HepG2 (cell line): ENCODE results near the gene DLEC1. TPM values are rescaled to one million over a fixed set of nuclear protein-coding genes. Genes with fewer than 3 reads are reported as not detected.

Source experiments
- ATAC-seq: fragments of 200-7000 bp; cut with Tn5 transposase; 3 replicates; pipeline ENCODE4 v1.9.1; 2020; ENCODE audit warnings: mild to moderate bottlenecking, moderate library complexity
- BruUV-seq: library from RNA; stranded (reverse); fragments of 400-500 nt; replicated peaks from 2 replicates; lab custom pipeline; 2021; lab: Mats Ljungman, UMichigan
- CTCF ChIA-PET: fragments of 300-600 bp; formaldehyde crosslinking; extraction: SDS; loops from one replicate; lab custom pipeline; 2021; ENCODE audit warnings: low total read pairs, inconsistent platforms, low intra/inter-chr PET ratio; lab: Yijun Ruan, JAX
- POLR2A ChIA-PET: fragments of 350-600 bp; sonication (Branson Sonifier 250); formaldehyde crosslinking; loops from one replicate; lab custom pipeline; 2020; ENCODE audit warnings: antibody characterized with exemption, inconsistent platforms; lab: Yijun Ruan, JAX
- DNase-seq: peaks from one replicate; pipeline ENCODE4 v3.0.0-alpha.2; 2015; ENCODE audit warnings: low spot score
- FAIRE-seq: peaks from 3 replicates; lab custom pipeline; 2011; peaks lifted over from hg19 to GRCh38; lab: Jason Lieb, UNC
- H2AFZ ChIP-seq: one replicate; pipeline ENCODE4 v1.6.1; 2011; ENCODE audit warnings: low read length, inconsistent platforms
- H3K27ac ChIP-seq: fragments of 300-600 bp; 3 replicates; pipeline ENCODE4 v1.8.0; 2011; ENCODE audit warnings: mixed run types, mild to moderate bottlenecking, mixed read lengths, low read length, inconsistent platforms; ENCODE audit not compliant: insufficient read depth; ENCODE audit errors: extremely low read length
- H3K27me3 ChIP-seq, 2 experiments: fragments of 200-600 bp in 1 of 2; 2 replicates in 1 of 2; 3 replicates in 1 of 2; pipeline versions ENCODE4 v1.6.0 to v1.8.0; 2011; ENCODE audit warnings: low read length in 2 of 2, mild to moderate bottlenecking in 2 of 2, moderate library complexity in 2 of 2, inconsistent platforms in 1 of 2; ENCODE audit not compliant: insufficient read depth in 2 of 2, control insufficient read depth in 1 of 2
- H3K36me3 ChIP-seq, 2 experiments: fragments of 200-600 bp in 1 of 2; replicated peaks in 1 of 2; 2 replicates in 1 of 2; 3 replicates in 1 of 2; pipeline versions ENCODE4 v1.5.1 to v1.8.0; 2011; ENCODE audit warnings: low read length in 2 of 2, inconsistent platforms in 1 of 2; ENCODE audit not compliant: insufficient read depth in 2 of 2, control insufficient read depth in 1 of 2
- H3K4me1 ChIP-seq: 2 replicates; pipeline ENCODE4 v1.5.1; 2012; ENCODE audit warnings: low read length, inconsistent platforms; ENCODE audit not compliant: insufficient read depth
- H3K4me2 ChIP-seq: 2 replicates; pipeline ENCODE4 v1.6.0; 2011; ENCODE audit warnings: low read depth, low read length, inconsistent platforms
- H3K4me3 ChIP-seq, 3 experiments: fragments of 200-600 bp in 1 of 3; sonication (generic), shearing (Covaris generic) in 1 of 3; replicated peaks in 1 of 3; 2 replicates each; pipeline ENCODE4 v1.5.1; 2011 to 2016; ENCODE audit warnings: low read length in 3 of 3, inconsistent platforms in 2 of 3, low read depth in 2 of 3, mild to moderate bottlenecking in 2 of 3, control low read depth in 1 of 3, mixed read lengths in 1 of 3; ENCODE audit not compliant: insufficient read depth in 1 of 3
- H3K79me2 ChIP-seq: one replicate; pipeline ENCODE4 v1.6.1; 2011; ENCODE audit warnings: low read length, inconsistent platforms; ENCODE audit not compliant: insufficient read depth
- H3K9ac ChIP-seq: 2 replicates; pipeline ENCODE4 v1.6.0; 2011; ENCODE audit warnings: mild to moderate bottlenecking, low read depth, low read length, inconsistent platforms; ENCODE audit not compliant: insufficient read depth
- H3K9me3 ChIP-seq: 2 replicates; pipeline ENCODE4 v1.5.1; 2012; ENCODE audit warnings: mild to moderate bottlenecking, low read length
- H4K20me1 ChIP-seq: 2 replicates; pipeline ENCODE4 v1.6.0; 2011; ENCODE audit warnings: inconsistent platforms, mild to moderate bottlenecking, low read length, moderate library complexity; ENCODE audit not compliant: insufficient read depth
- ARID4A ChIP-seq: sonication (generic); formaldehyde crosslinking; IDR thresholded peaks from 2 replicates; pipeline ENCODE4 v1.5.0; 2020; ENCODE audit warnings: mild to moderate bottlenecking, missing genetic modification reagents, borderline replicate concordance
- CAMTA2 ChIP-seq: sonication (generic); formaldehyde crosslinking; IDR thresholded peaks from 2 replicates; pipeline ENCODE4 v1.4.0; 2020; ENCODE audit warnings: mild to moderate bottlenecking, missing genetic modification reagents, borderline replicate concordance
- MYC ChIP-seq: sonication (generic); formaldehyde crosslinking; IDR thresholded peaks from 2 replicates; pipeline ENCODE4 v1.9.0; 2021; ENCODE audit warnings: missing genetic modification reagents, borderline replicate concordance
- NFYC ChIP-seq: IDR thresholded peaks from 2 replicates; pipeline ENCODE4 v1.6.1; 2016; ENCODE audit warnings: missing genetic modification reagents, missing compliant biosample characterization
- NR1H2 ChIP-seq: sonication (generic); formaldehyde crosslinking; IDR thresholded peaks from 2 replicates; pipeline ENCODE4 v1.8.1; 2022; ENCODE audit warnings: low read depth, missing genetic modification reagents, borderline replicate concordance
- PRDM10 ChIP-seq: sonication (generic); formaldehyde crosslinking; IDR thresholded peaks from 2 replicates; pipeline ENCODE4 v1.4.0; 2020; ENCODE audit warnings: low read depth, missing genetic modification reagents
- SP5 ChIP-seq: IDR thresholded peaks from 2 replicates; pipeline ENCODE4 v1.6.1; 2016; ENCODE audit warnings: low read depth, borderline replicate concordance
- TEAD3 ChIP-seq: optimal IDR thresholded peaks from 2 replicates; pipeline ENCODE3; 2016; ENCODE audit warnings: borderline replicate concordance
- ZNF224 ChIP-seq: sonication (generic); formaldehyde crosslinking; IDR thresholded peaks from 2 replicates; pipeline ENCODE4 v1.5.0; 2020; ENCODE audit warnings: mild to moderate bottlenecking, missing genetic modification reagents
- ZNF713 ChIP-seq: sonication (generic); formaldehyde crosslinking; IDR thresholded peaks from 2 replicates; pipeline ENCODE4 v1.4.0; 2020; ENCODE audit warnings: mild to moderate bottlenecking, missing genetic modification reagents
- ZNF720 ChIP-seq: sonication (generic); formaldehyde crosslinking; IDR thresholded peaks from 2 replicates; pipeline ENCODE4 v1.4.0; 2020; ENCODE audit warnings: missing genetic modification reagents
- ZNF746 ChIP-seq: sonication (generic); formaldehyde crosslinking; IDR thresholded peaks from 2 replicates; pipeline ENCODE4 v1.8.0; 2022; ENCODE audit warnings: mild to moderate bottlenecking, missing genetic modification reagents
- WGBS: methylation state at CpG from one replicate; pipeline ENCODE4 v1.1.6; 2017; ENCODE audit warnings: low lambda C conversion rate; 5-methylcytosine and 5-hydroxymethylcytosine counted together
- in situ Hi-C: cut with HindIII; loops from 2 replicates; pipeline ENCODE4 v1.10.0; 2017; ENCODE audit warnings: low pct_unique_long_range_greater_than_20kb; ENCODE audit not compliant: extremely low pct_ligation_motif_present
- intact Hi-C: fragments of 100-400 bp; cut with micrococcal nuclease; formaldehyde crosslinking; loops from one replicate; pipeline ENCODE4 v1.10.0; 2022; ENCODE audit not compliant: unreplicated experiment
- polyA plus RNA-seq, 8 experiments: library from polyadenylated mRNA; depleted of rRNA in 3 of 8; stranded (reverse) in 7 of 8; unstranded in 1 of 8; fragments of >200 nt; fragmentation: Illumina TruSeq in 4 of 8; extraction: Trizol in 4 of 8; gene quantifications; 2 replicates each; pipeline versions ENCODE4 v1.2.1 to v1.2.3, GENCODE V29; 2011 to 2016; ENCODE audit warnings: low read depth in 4 of 8, missing spikeins in 1 of 8, mixed read lengths in 1 of 8; ENCODE audit not compliant: insufficient read depth in 1 of 8
- total RNA-seq, 5 experiments: library from RNA; depleted of rRNA; stranded (reverse); fragments of >200 nt; fragmentation: Illumina TruSeq; extraction: Trizol; gene quantifications; 2 replicates each; pipeline ENCODE4 v1.2.3, GENCODE V29; 2016; ENCODE audit warnings: low read depth in 1 of 5

Gene DLEC1
- total and polyA plus RNA-seq, 2 of the 13 experiments (the other 11 are each of a cell fraction or from before 2014, with no cell fraction given) = 0.09 TPM; not detected in 1

- no peak for TF ChIP-seq NR1H2
- peak; percentile 45 for TF ChIP-seq TEAD3 (CRISPR knock-in tag)
- TF ChIP-seq MYC = 0 out of 2 replicates have a peak, but pooled peaks have one; percentile 48
These were observed 35.6 kb upstream of the DLEC1 start (continued) for GRCh38 chr3:38003371-38003816.

- Histone ChIP-seq H3K79me2 (no peaks in the 10 kb centered on the region), H3K4me1 (peaks cover 63% of the 10 kb centered on the region), H4K20me1 (no peaks in the 10 kb centered on the region), H3K4me2 (peak overlapping the region; percentile 97), H3K9ac (peak overlapping the region; percentile 72), H3K4me3 (peak overlapping the region; percentile 43 to 77 (median 59)), H3K36me3 (no peaks in the 10 kb centered on the region; a peak in 2 of 5 replicates), H3K27ac (peak overlapping the region; percentile 76), H3K9me3 (no peaks in the 10 kb centered on the region), H2AFZ (peak overlapping the region; percentile 35), H3K27me3 (peaks cover 0 to 14% of the 10 kb centered on the region in 2 experiments; a peak in 2 of 5 replicates)
- WGBS = 0% methylated on average over 5 of the region's 11 CpGs
- in situ Hi-C loops (loop anchor here (5.0 kb wide), 1 partner anchor 147 kb away; no protein-coding TSS in a partner anchor), intact Hi-C loops (loop anchor here (1.0 to 2.0 kb wide), 4 partner anchors 30 to 149 kb away; partner anchors contain the start of gene ACAA1)
- POLR2A ChIA-PET = interaction anchor here (0.7 to 1.7 kb wide), 7 partner anchors 16 to 492 kb away, joined by 3 to 6 read pairs (median 4); partner anchors contain the start of genes ACAA1 and EXOG
- no peak for DNase-seq
- CTCF ChIA-PET = interaction anchor here (1.0 to 2.1 kb wide), 3 partner anchors 29 to 277 kb away, joined by 3 to 21 read pairs (median 4); no protein-coding TSS in a partner anchor
- FAIRE-seq = no peak
- BruUV-seq = no TSS peak
- peak; percentile 41 for ATAC-seq
- TF ChIP-seq CAMTA2 (CRISPR knock-in tag) (0 out of 2 replicates have a peak, but pooled peaks have one; percentile 15), SP5 (CRISPR knock-in tag) (0 out of 2 replicates have a peak, but pooled peaks have one; percentile 12), NFYC (CRISPR knock-in tag) (no peak), ZNF224 (no peak), ARID4A (CRISPR knock-in tag) (no peak), ZNF720 (CRISPR knock-in tag) (no peak), ZNF746 (CRISPR knock-in tag) (peak; percentile 25; the same call in 1 of the 2 replicates), ZNF713 (CRISPR knock-in tag) (no peak), PRDM10 (CRISPR knock-in tag) (no peak)
These were observed 35.1 kb upstream of the DLEC1 start for GRCh38 chr3:38003817-38004414.
